Measurements from ENCODE around the gene DHRS7C. TPM values are rescaled to one million over a fixed set of nuclear protein-coding genes. Genes with fewer than 3 reads are reported as not detected.

Gene DHRS7C
- total and polyA plus RNA-seq, 2 donors (not counting 1 experiment from before 2014, with no cell fraction given), result not detected

- Histone ChIP-seq H3K9me3 (ENCODE audit: control extremely low read depth in 1 of 3, control insufficient read depth in 2 of 3, insufficient read depth in 1 of 3, low read length in 2 of 3) (peaks cover 0 to 3% (median 0%) of the 10 kb centered on the region in 3 donors), H3K27me3 (replicated peaks in 1 of 4; ENCODE audit: control extremely low read depth in 1 of 4, control insufficient read depth in 3 of 4, insufficient read depth in 4 of 4, low read length in 3 of 4) (no peaks in the 10 kb centered on the region), H4K20me1 (ENCODE audit: control insufficient read depth, insufficient read depth, low read length, poor library complexity, severe bottlenecking) (no peaks in the 10 kb centered on the region), H3K4me1 (ENCODE audit: control insufficient read depth in 2 of 2, insufficient read depth in 2 of 2, low read length in 2 of 2) (no peaks in the 10 kb centered on the region), H3K36me3 (replicated peaks in 1 of 2; ENCODE audit: control extremely low read depth in 1 of 2, control insufficient read depth in 1 of 2, extremely low read depth in 1 of 2, insufficient read depth in 2 of 2, low read length in 1 of 2) (no peaks in the 10 kb centered on the region), H3K4me3 (ENCODE audit: control extremely low read depth in 1 of 5, extremely low read depth in 1 of 5, insufficient read depth in 1 of 5, low read depth in 2 of 5, low read length in 4 of 5) (no peak overlapping the region), H2AFZ (ENCODE audit: insufficient read depth, low read depth, low read length, poor library complexity, severe bottlenecking) (no peak overlapping the region), H3K79me2 (ENCODE audit: control insufficient read depth, insufficient read depth, low read length) (no peaks in the 10 kb centered on the region), H3K4me2 (replicated peaks; ENCODE audit: low read depth, low read length, poor library complexity, severe bottlenecking) (no peak overlapping the region), H3K27ac (ENCODE audit: low read length in 2 of 2) (no peak overlapping the region), H3K9ac (ENCODE audit: low read length) (no peak overlapping the region)
- TF ChIP-seq EZH2 (IDR thresholded peaks at IDR 0.05; ENCODE audit: borderline replicate concordance, insufficient read depth, low read depth, low read length, poor library complexity, severe bottlenecking) (no peak), CTCF (IDR thresholded peaks at IDR 0.05) (no peak)
- H3K9me3 Mint-ChIP-seq (ENCODE audit: insufficient read depth), result no peaks in the 10 kb centered on the region
- peaks cover 8% of the 10 kb centered on the region for H3K27me3 Mint-ChIP-seq
- intact Hi-C loops (cut with micrococcal nuclease), result no loop called here
- POLR2A ChIA-PET, result no interaction called here
- ATAC-seq (ENCODE audit: low read depth) (no peak), DNase-seq (no peak)
- 75% methylated on average over 1 of the region's 2 CpGs for WGBS (ENCODE audit: insufficient coverage)
- H3K4me3 Mint-ChIP-seq, result no peak overlapping the region
- no peaks in the 10 kb centered on the region for H3K4me1 Mint-ChIP-seq
- CTCF ChIA-PET, result no interaction called here
- H3K27ac Mint-ChIP-seq, result no peak overlapping the region
Observed at GRCh38 chr17:9830711-9831110, 39.3 kb upstream of the DHRS7C start.

GRCh38 chr17:9829343-9829742 lies 38.0 kb upstream of the DHRS7C start:
- ChIA-PET POLR2A (no interaction called here), CTCF (no interaction called here)
- no peaks in the 10 kb centered on the region for H3K4me1 Mint-ChIP-seq
- Histone ChIP-seq H3K4me3 (ENCODE audit: control extremely low read depth in 1 of 5, extremely low read depth in 1 of 5, insufficient read depth in 1 of 5, low read depth in 2 of 5, low read length in 4 of 5) (no peak overlapping the region), H3K4me1 (ENCODE audit: control insufficient read depth in 2 of 2, insufficient read depth in 2 of 2, low read length in 2 of 2) (no peaks in the 10 kb centered on the region), H3K9ac (ENCODE audit: low read length) (no peak overlapping the region), H3K27me3 (replicated peaks in 1 of 4; ENCODE audit: control extremely low read depth in 1 of 4, control insufficient read depth in 3 of 4, insufficient read depth in 4 of 4, low read length in 3 of 4) (peaks cover 0 to 1% (median 0%) of the 10 kb centered on the region in 4 experiments), H3K36me3 (replicated peaks in 1 of 2; ENCODE audit: control extremely low read depth in 1 of 2, control insufficient read depth in 1 of 2, extremely low read depth in 1 of 2, insufficient read depth in 2 of 2, low read length in 1 of 2) (no peaks in the 10 kb centered on the region), H2AFZ (ENCODE audit: insufficient read depth, low read depth, low read length, poor library complexity, severe bottlenecking) (no peak overlapping the region), H4K20me1 (ENCODE audit: control insufficient read depth, insufficient read depth, low read length, poor library complexity, severe bottlenecking) (no peaks in the 10 kb centered on the region), H3K79me2 (ENCODE audit: control insufficient read depth, insufficient read depth, low read length) (no peaks in the 10 kb centered on the region), H3K4me2 (replicated peaks; ENCODE audit: low read depth, low read length, poor library complexity, severe bottlenecking) (no peak overlapping the region), H3K27ac (ENCODE audit: low read length in 2 of 2) (no peak overlapping the region), H3K9me3 (ENCODE audit: control extremely low read depth in 1 of 3, control insufficient read depth in 2 of 3, insufficient read depth in 1 of 3, low read length in 2 of 3) (peaks cover 0 to 3% (median 0%) of the 10 kb centered on the region in 3 donors)
- DNase-seq (no peak), ATAC-seq (ENCODE audit: low read depth) (no peak)
- no peak for TF ChIP-seq CTCF (IDR thresholded peaks at IDR 0.05)
- no peak for TF ChIP-seq EZH2 (IDR thresholded peaks at IDR 0.05; ENCODE audit: borderline replicate concordance, insufficient read depth, low read depth, low read length, poor library complexity, severe bottlenecking)
- peaks cover 8% of the 10 kb centered on the region for H3K27me3 Mint-ChIP-seq
- intact Hi-C loops (cut with micrococcal nuclease), result no loop called here
- H3K9me3 Mint-ChIP-seq (ENCODE audit: insufficient read depth), result no peaks in the 10 kb centered on the region
- no CpG with 5 or more reads among the region's 2 CpGs for WGBS (ENCODE audit: insufficient coverage)
- H3K27ac Mint-ChIP-seq, result no peak overlapping the region
- H3K4me3 Mint-ChIP-seq, result no peak overlapping the region
